OCI-LY3 (cell line): ENCODE measurements around the gene ABCB8.
A peak's percentile ranks its signal among the peaks of the same experiment; 100 is the strongest.

Source experiments
- H2AFZ ChIP-seq: fragments of 200-600, 300-600 bp; shearing (Covaris generic); 2 replicates; pipeline ENCODE4 v1.6.0; 2014; ENCODE audit warnings: antibody characterized with exemption, low read depth, low read length
- H3K27ac ChIP-seq: fragments of 200-600, 300-600 bp; sonication (generic); 2 replicates; pipeline ENCODE4 v1.5.1; 2014; ENCODE audit warnings: mild to moderate bottlenecking, low read length, moderate library complexity, mixed read lengths
- H3K27me3 ChIP-seq: fragments of 200-600, 300-600 bp; sonication (generic); 2 replicates; pipeline ENCODE4 v1.6.1; 2014; ENCODE audit warnings: low read depth, low read length, mixed read lengths
- H3K36me3 ChIP-seq: fragments of 200-600, 300-600 bp; sonication (generic); replicated peaks from 2 replicates; pipeline ENCODE3; 2014; ENCODE audit warnings: low read depth, low read length, mixed read lengths
- H3K4me1 ChIP-seq: fragments of 300-600, 200-600 bp; sonication (generic); 2 replicates; pipeline ENCODE4 v1.6.1; 2014; ENCODE audit warnings: low read length, mixed read lengths
- H3K4me2 ChIP-seq: fragments of 200-600, 300-600 bp; sonication (generic); 2 replicates; pipeline ENCODE4 v1.6.1; 2014; ENCODE audit warnings: low read length, mixed read lengths
- H3K4me3 ChIP-seq: fragments of 300-600, 200-600 bp; sonication (generic); 2 replicates; pipeline ENCODE4 v1.5.1; 2014; ENCODE audit warnings: antibody characterized with exemption, mild to moderate bottlenecking, low read length, moderate library complexity
- H3K79me2 ChIP-seq: fragments of 300-600, 200-600 bp; shearing (Covaris generic); 2 replicates; pipeline ENCODE4 v1.6.1; 2014; ENCODE audit warnings: mild to moderate bottlenecking, low read length, mixed read lengths
- H3K9ac ChIP-seq: fragments of 300-600, 200-600 bp; shearing (Covaris generic); 2 replicates; pipeline ENCODE4 v1.6.0; 2014; ENCODE audit warnings: mild to moderate bottlenecking, low read length, moderate library complexity
- H3K9me3 ChIP-seq: fragments of 200-600, 300-600 bp; shearing (Covaris generic); 2 replicates; pipeline ENCODE4 v1.6.1; 2014; ENCODE audit warnings: low read length, mixed read lengths; ENCODE audit not compliant: insufficient read depth
- H4K20me1 ChIP-seq: fragments of 200-600, 300-600 bp; sonication (generic); 2 replicates; pipeline ENCODE4 v1.6.1; 2016; ENCODE audit warnings: low read length, mixed read lengths; ENCODE audit not compliant: insufficient read depth
- EZH2phosphoT487 ChIP-seq: fragments of 200-600 bp; shearing (Covaris generic); IDR thresholded peaks from 2 replicates; pipeline ENCODE4 v1.6.1; 2018; ENCODE audit warnings: antibody characterized with exemption, mixed run types, low read depth
- TF ChIP-seq, protein P1 (sequence below): fragments of 200-600, 300-600 bp; sonication (generic); IDR thresholded peaks from 2 replicates; pipeline ENCODE4 v1.5.1; 2014; ENCODE audit warnings: antibody characterized with exemption, low read length, low read depth

The ABCB8 gene

DNA sequence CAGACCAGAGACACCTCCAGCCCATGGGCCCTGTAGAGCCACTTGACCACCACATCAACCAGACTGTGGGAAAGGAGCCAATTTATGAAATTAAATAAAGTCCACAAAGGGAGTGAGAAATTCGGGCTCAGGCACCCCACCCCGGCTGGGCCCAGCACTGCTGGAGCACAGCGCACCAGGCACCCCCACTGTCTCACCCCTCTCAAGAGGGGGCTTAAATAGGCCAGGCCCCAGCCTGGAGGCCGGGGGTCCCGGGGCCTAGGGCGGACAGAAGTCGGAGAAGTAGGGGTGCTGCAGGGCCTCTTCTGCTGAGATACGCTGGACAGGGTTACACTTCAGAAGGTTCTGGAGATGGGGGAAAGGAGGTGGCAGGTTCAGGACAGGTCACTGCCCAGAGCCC, 25.5 kb downstream of the ABCB8 start:
- Histone ChIP-seq H3K79me2 (no peaks in the 10 kb centered on the region), H3K9ac (no peak overlapping the region), H3K36me3 (no peaks in the 10 kb centered on the region), H4K20me1 (no peaks in the 10 kb centered on the region), H3K4me3 (no peak overlapping the region), H2AFZ (no peak overlapping the region), H3K27me3 (no peaks in the 10 kb centered on the region), H3K27ac (no peak overlapping the region), H3K9me3 (no peaks in the 10 kb centered on the region), H3K4me2 (no peak overlapping the region), H3K4me1 (peaks cover 6% of the 10 kb centered on the region; the same call in 1 of the 2 replicates)
- TF ChIP-seq, protein P1, sequence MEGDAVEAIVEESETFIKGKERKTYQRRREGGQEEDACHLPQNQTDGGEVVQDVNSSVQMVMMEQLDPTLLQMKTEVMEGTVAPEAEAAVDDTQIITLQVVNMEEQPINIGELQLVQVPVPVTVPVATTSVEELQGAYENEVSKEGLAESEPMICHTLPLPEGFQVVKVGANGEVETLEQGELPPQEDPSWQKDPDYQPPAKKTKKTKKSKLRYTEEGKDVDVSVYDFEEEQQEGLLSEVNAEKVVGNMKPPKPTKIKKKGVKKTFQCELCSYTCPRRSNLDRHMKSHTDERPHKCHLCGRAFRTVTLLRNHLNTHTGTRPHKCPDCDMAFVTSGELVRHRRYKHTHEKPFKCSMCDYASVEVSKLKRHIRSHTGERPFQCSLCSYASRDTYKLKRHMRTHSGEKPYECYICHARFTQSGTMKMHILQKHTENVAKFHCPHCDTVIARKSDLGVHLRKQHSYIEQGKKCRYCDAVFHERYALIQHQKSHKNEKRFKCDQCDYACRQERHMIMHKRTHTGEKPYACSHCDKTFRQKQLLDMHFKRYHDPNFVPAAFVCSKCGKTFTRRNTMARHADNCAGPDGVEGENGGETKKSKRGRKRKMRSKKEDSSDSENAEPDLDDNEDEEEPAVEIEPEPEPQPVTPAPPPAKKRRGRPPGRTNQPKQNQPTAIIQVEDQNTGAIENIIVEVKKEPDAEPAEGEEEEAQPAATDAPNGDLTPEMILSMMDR: no peak
- TF ChIP-seq EZH2phosphoT487: no peak

DNA sequence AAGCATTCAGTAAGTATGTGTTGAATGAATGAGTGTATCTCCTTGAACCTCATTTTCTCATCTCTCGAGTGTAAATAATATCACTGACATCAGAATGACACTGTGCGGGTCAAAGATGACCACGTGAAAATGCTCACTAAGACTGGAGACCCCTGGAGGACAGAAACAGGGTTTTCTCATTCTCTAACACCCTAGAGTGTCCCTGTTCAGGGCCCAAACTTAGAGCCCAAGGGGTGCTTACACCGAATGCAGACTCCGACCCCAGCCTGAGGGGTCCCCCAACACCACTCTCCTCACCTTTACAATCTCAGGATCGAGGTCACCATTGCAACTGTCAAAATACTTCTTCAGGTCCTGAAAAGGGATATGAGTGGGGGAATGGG, 28.0 kb downstream of the ABCB8 start:
- no peaks in the 10 kb centered on the region for H3K36me3 ChIP-seq
- peaks cover 17% of the 10 kb centered on the region for H3K79me2 ChIP-seq
- no peak overlapping the region for H3K9ac ChIP-seq
- H2AFZ ChIP-seq: no peak overlapping the region
- no peaks in the 10 kb centered on the region for H3K27me3 ChIP-seq
- no peak overlapping the region for H3K27ac ChIP-seq
- no peak overlapping the region for H3K4me3 ChIP-seq
- peaks cover 14% of the 10 kb centered on the region for H3K4me1 ChIP-seq
- TF ChIP-seq, protein P1: no peak
- no peak for TF ChIP-seq EZH2phosphoT487
- peaks cover 8% of the 10 kb centered on the region for H4K20me1 ChIP-seq
- H3K4me2 ChIP-seq: no peak overlapping the region
- H3K9me3 ChIP-seq: no peaks in the 10 kb centered on the region

DNA sequence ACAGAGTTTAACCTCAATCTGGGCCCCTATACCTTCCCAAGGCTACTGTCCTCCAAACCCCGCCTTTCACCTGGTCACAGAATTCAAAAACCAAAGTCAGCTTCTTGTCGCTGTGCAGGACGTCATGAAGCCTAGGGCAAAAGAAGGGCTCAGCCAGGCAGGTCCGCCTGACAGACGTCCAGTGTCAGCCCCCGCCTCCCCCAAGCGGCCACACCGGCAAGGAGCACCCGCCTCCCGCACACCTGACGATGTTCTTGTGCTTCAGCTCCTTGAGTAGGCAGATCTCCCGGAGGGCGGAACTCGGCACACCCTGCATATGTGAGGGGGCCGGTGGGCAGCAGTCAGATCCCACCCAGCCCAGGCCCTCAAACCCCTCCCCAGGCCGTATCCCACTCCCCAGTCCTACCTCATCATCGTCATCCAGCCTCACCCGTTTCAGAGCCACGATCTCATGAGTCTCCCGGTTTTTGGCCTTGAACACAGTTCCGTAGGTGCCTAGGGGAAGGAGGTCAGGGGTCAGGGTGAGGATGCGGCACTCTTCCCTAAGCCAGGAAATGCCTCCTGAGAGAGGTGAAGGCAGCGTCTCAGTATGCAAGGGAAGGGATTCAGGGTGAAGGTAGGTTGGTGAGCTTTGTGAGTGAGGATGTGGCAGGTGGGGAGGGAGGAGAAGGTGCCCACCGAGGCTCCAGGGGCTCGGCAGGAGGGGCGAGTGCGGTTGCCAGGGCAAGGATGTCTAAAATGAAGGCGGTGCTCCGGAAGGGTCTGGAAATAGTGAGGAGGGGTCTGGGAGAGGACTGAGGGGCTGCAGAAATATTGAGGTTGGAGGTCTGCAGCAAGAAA, 28.6 kb downstream of the ABCB8 start:
- Histone ChIP-seq H2AFZ (0 out of 2 replicates have a peak overlapping the region, but pooled peaks have one; percentile 52), H4K20me1 (peaks cover 12% of the 10 kb centered on the region), H3K36me3 (no peaks in the 10 kb centered on the region), H3K27ac (no peak overlapping the region), H3K9me3 (no peaks in the 10 kb centered on the region), H3K27me3 (no peaks in the 10 kb centered on the region), H3K4me1 (peaks cover 16% of the 10 kb centered on the region), H3K4me3 (peak overlapping the region; percentile 90), H3K4me2 (peak overlapping the region; percentile 90), H3K9ac (peak overlapping the region; percentile 71), H3K79me2 (peaks cover 23% of the 10 kb centered on the region)
- TF ChIP-seq EZH2phosphoT487: no peak
- TF ChIP-seq, protein P1: no peak

DNA sequence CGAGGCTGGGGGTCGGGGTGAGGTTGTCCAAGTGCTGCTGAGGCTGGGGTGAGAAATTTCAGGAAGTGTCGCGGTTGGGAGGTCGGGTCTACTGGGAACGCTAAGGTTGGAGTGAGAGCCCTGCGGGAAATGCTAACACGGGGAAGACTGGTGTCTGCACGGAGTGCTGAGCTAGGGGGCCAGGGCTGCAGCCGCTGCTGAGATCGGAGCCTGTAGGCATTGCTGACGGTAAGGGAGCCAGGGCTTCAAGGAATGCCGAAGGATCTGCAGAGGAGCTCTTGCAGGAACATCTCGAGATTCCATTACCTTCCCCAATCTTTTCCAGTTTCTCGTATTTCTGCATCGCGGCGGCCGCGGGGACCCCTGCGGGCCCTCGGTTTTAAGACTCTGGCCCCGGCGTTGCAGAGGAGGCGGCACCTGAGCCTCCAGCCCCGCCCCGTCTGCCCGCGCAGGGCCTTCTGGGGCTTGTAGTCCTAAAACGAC, 29.3 kb downstream of the ABCB8 start, which contains the start of gene CDK5:
CDK5 (minus strand) TSS at position 392 of the 483 bp plus-strand sequence; CDS start at position 343, 49 bp downstream.
- Histone ChIP-seq H3K9me3 (no peaks in the 10 kb centered on the region), H4K20me1 (peaks cover 12% of the 10 kb centered on the region), H3K4me3 (peak within 1 kb of the TSS; percentile 90), H3K79me2 (peaks cover 26% of the 10 kb centered on the region), H3K4me2 (peak within 1 kb of the TSS; percentile 99), H3K27me3 (no peaks in the 10 kb centered on the region), H3K4me1 (peaks cover 16% of the 10 kb centered on the region), H3K27ac (peak within 1 kb of the TSS; percentile 72), H3K36me3 (no peaks in the 10 kb centered on the region), H3K9ac (peak within 1 kb of the TSS; percentile 87), H2AFZ (peak within 1 kb of the TSS; percentile 52; the same call in 1 of the 2 replicates)
- TF ChIP-seq EZH2phosphoT487: no peak
- TF ChIP-seq, protein P1: no peak
